Endodermal cell (in vitro differentiated cells): ENCODE results near the gene NTRK1. TPM values are rescaled to one million over a fixed set of nuclear protein-coding genes. Genes with fewer than 3 reads are reported as not detected.
A peak's percentile ranks its signal among the peaks of the same experiment; 100 is the strongest.

ENCODE experiments used
- DNase-seq: peaks from one replicate; pipeline ENCODE4 v3.0.0-alpha.2; 2017
- H3K27ac ChIP-seq: 2 replicates; pipeline ENCODE4 v1.5.1; 2013; ENCODE audit warnings: mild to moderate bottlenecking, low read depth, low read length, moderate library complexity
- H3K27me3 ChIP-seq: 2 replicates; pipeline ENCODE4 v1.6.1; 2013; ENCODE audit warnings: mild to moderate bottlenecking, low read length, moderate library complexity; ENCODE audit not compliant: insufficient read depth, control insufficient read depth, poor library complexity, severe bottlenecking
- H3K36me3 ChIP-seq: 2 replicates; pipeline ENCODE4 v1.7.0; 2013; ENCODE audit warnings: mild to moderate bottlenecking, low read length, moderate library complexity; ENCODE audit not compliant: control insufficient read depth, insufficient read depth
- H3K4me1 ChIP-seq: one replicate; pipeline ENCODE4 v1.7.0; 2013; ENCODE audit warnings: low read length; ENCODE audit not compliant: control insufficient read depth, insufficient read depth
- H3K4me3 ChIP-seq: 2 replicates; pipeline ENCODE4 v1.5.1; 2013; ENCODE audit warnings: mild to moderate bottlenecking, low read length, moderate library complexity
- H3K9ac ChIP-seq: 2 replicates; pipeline ENCODE4 v1.6.1; 2013; ENCODE audit warnings: mild to moderate bottlenecking, low read length, moderate library complexity; ENCODE audit not compliant: poor library complexity, severe bottlenecking; ENCODE audit errors: extremely low read depth
- H3K9me3 ChIP-seq: 2 replicates; pipeline ENCODE4 v1.6.1; 2013; ENCODE audit warnings: mild to moderate bottlenecking, low read length, moderate library complexity; ENCODE audit not compliant: control insufficient read depth
- H3K27ac Mint-ChIP-seq: 2 replicates; pipeline ENCODE4 v1.8.0; 2020; ENCODE audit warnings: mixed read lengths
- H3K27me3 Mint-ChIP-seq: 2 replicates; pipeline ENCODE4 v1.8.0; 2021; ENCODE audit warnings: mild to moderate bottlenecking, mixed read lengths; ENCODE audit not compliant: insufficient read depth
- H3K36me3 Mint-ChIP-seq: 2 replicates; pipeline ENCODE4 v1.8.0; 2020; ENCODE audit warnings: low read depth, mixed read lengths
- H3K4me1 Mint-ChIP-seq: 2 replicates; pipeline ENCODE4 v1.8.0; 2020; ENCODE audit warnings: mixed read lengths
- H3K4me3 Mint-ChIP-seq: 2 replicates; pipeline ENCODE4 v1.8.0; 2020; ENCODE audit warnings: mild to moderate bottlenecking, moderate library complexity, mixed read lengths
- H3K9me3 Mint-ChIP-seq: 2 replicates; pipeline ENCODE4 v1.8.0; 2020; ENCODE audit warnings: mild to moderate bottlenecking, mixed read lengths
- WGBS, 2 experiments: methylation state at CpG; one replicate each; pipeline versions ENCODE4 v1.1.5 to v1.1.7; 2013; ENCODE audit warnings: missing lambda C conversion rate in 2 of 2, mixed read lengths in 1 of 2; ENCODE audit not compliant: insufficient coverage in 1 of 2, insufficient read length in 1 of 2; 5-methylcytosine and 5-hydroxymethylcytosine counted together
- total RNA-seq, 2 donors: library from RNA; stranded (reverse); fragmentation: NEBNext Ultra II Directional in 1 of 2; extraction: Animal tissue kit (Norgen Biotek cat#: 25700) in 1 of 2; gene quantifications; 2 replicates in 1 of 2; 3 replicates in 1 of 2; pipeline ENCODE4 v1.2.1, GENCODE V29; 2021
- TF ChIP-seq, protein P1 (sequence below): fragments of 200-600 bp; sonication (generic); conservative IDR thresholded peaks from 2 replicates; pipeline ENCODE4 v1.5.0; 2021; ENCODE audit warnings: antibody characterized with exemption, mild to moderate bottlenecking

Gene NTRK1
- total RNA-seq, 2 donors from 2014 or later = 0.44 to 0.82 TPM

DNA sequence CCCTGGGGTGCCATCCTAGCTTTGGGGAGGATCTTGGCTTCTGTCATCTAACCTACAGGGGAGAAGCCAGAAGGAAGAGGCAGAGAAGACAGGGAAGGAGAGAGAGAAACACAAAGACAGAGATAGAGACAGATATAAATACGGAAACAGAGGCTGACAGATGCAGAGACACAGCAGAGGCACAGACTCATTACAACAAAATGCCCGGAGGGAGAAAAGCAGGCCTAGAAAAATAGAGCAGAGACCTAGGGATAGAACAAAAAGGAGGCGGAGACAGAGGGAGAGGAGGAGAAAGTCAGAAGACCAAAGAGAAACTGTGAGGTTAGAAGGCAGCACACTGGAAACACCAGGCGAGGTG lies 34.8 kb downstream of the NTRK1 start:
- no peaks in the 10 kb centered on the region for H3K36me3 ChIP-seq
- no peak overlapping the region for H3K27ac ChIP-seq
- 87 to 89% methylated on average over 4 of the region's 4 CpGs for WGBS, 2 experiments
- no peak overlapping the region for H3K9ac ChIP-seq
- H3K9me3 ChIP-seq = no peaks in the 10 kb centered on the region
- H3K27me3 ChIP-seq = peaks cover 39% of the 10 kb centered on the region
- H3K4me3 ChIP-seq = no peak overlapping the region
- no peak for DNase-seq
- Mint-ChIP-seq H3K9me3 (no peaks in the 10 kb centered on the region), H3K4me1 (peaks cover 6% of the 10 kb centered on the region), H3K27ac (no peak overlapping the region), H3K27me3 (peaks cover 55% of the 10 kb centered on the region), H3K4me3 (no peak overlapping the region), H3K36me3 (no peaks in the 10 kb centered on the region)
- H3K4me1 ChIP-seq = no peaks in the 10 kb centered on the region
- TF ChIP-seq, protein P1, sequence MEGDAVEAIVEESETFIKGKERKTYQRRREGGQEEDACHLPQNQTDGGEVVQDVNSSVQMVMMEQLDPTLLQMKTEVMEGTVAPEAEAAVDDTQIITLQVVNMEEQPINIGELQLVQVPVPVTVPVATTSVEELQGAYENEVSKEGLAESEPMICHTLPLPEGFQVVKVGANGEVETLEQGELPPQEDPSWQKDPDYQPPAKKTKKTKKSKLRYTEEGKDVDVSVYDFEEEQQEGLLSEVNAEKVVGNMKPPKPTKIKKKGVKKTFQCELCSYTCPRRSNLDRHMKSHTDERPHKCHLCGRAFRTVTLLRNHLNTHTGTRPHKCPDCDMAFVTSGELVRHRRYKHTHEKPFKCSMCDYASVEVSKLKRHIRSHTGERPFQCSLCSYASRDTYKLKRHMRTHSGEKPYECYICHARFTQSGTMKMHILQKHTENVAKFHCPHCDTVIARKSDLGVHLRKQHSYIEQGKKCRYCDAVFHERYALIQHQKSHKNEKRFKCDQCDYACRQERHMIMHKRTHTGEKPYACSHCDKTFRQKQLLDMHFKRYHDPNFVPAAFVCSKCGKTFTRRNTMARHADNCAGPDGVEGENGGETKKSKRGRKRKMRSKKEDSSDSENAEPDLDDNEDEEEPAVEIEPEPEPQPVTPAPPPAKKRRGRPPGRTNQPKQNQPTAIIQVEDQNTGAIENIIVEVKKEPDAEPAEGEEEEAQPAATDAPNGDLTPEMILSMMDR = no peak

DNA sequence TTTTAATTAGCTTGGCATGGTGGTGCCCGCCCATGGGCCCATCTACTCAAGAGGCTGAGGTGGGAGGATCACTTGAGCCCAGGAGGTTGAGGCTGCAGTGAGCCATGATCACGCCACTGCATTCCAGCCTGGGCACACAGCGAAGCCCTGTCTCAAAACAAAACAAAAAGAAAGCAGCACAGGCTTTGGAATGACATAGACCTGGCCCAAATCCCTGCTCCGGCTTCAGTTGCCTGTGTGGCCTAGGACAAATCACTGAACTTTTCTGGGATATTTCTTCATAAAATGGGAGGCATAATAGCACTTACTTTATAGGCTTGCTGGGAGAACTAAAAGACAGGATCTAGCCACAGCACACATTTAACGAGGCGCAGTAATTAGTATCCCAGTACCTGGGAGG lies 35.3 kb downstream of the NTRK1 start:
- Mint-ChIP-seq H3K4me3 (no peak overlapping the region), H3K36me3 (no peaks in the 10 kb centered on the region), H3K4me1 (peaks cover 6% of the 10 kb centered on the region), H3K27ac (no peak overlapping the region), H3K9me3 (no peaks in the 10 kb centered on the region), H3K27me3 (peaks cover 50% of the 10 kb centered on the region)
- no peak for DNase-seq
- 93 to 98% methylated on average over 4 to 6 of the region's 6 CpGs for WGBS, 2 experiments
- Histone ChIP-seq H3K4me1 (no peaks in the 10 kb centered on the region), H3K9me3 (no peaks in the 10 kb centered on the region), H3K36me3 (no peaks in the 10 kb centered on the region), H3K9ac (no peak overlapping the region), H3K4me3 (no peak overlapping the region), H3K27ac (no peak overlapping the region), H3K27me3 (peaks cover 34% of the 10 kb centered on the region)
- TF ChIP-seq, protein P1 = no peak

DNA sequence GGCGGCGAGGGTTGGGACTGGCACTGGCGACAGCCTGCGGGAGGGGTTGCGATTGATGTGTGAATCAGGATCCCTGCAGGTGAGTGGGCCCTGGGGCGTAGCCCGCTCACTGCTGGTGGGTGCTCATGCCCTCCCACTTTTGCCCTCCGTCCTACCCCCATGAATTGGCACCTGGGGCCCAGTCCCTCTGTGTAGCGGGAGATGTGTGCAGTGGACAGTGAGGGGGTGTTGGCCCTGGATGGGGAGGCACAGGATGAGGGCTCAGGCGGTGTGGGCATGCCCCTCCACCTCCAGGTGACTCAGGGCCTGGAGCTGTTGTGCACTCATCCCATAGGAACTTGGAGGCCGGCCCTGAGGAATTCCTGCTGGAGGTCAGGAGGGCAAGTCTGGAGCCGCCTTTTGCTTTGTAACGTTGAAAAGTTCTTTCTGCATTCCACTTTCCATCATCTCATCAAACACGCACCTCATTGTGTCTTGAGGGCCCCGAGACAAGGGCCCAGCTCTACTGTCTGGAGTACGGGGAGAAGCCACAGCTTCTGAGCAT lies 35.9 kb downstream of the NTRK1 start:
- no peaks in the 10 kb centered on the region for H3K9me3 ChIP-seq
- peaks cover 44% of the 10 kb centered on the region for H3K27me3 Mint-ChIP-seq
- no peaks in the 10 kb centered on the region for H3K9me3 Mint-ChIP-seq
- no peaks in the 10 kb centered on the region for H3K36me3 Mint-ChIP-seq
- peak overlapping the region; percentile 41 for H3K27ac ChIP-seq
- H3K4me3 Mint-ChIP-seq = no peak overlapping the region
- peaks cover 27% of the 10 kb centered on the region for H3K27me3 ChIP-seq
- H3K4me1 ChIP-seq = no peaks in the 10 kb centered on the region
- H3K4me1 Mint-ChIP-seq = peaks cover 6% of the 10 kb centered on the region
- TF ChIP-seq, protein P1 = no peak
- no peak overlapping the region for H3K4me3 ChIP-seq
- no peak overlapping the region for H3K9ac ChIP-seq
- no peaks in the 10 kb centered on the region for H3K36me3 ChIP-seq
- WGBS, 2 experiments = 68 to 88% methylated on average over 8 to 16 of the region's 16 CpGs
- DNase-seq = peak; percentile 80
- peak overlapping the region; percentile 78 for H3K27ac Mint-ChIP-seq
